Hepatocyte (in vitro differentiated cells): ENCODE measurements around the gene NR1I2.

Experiments
- EZH2 ChIP-seq: fragments of 200-600 bp; sonication (generic); IDR thresholded peaks from 2 replicates; pipeline ENCODE4 v1.6.1; 2016; ENCODE audit warnings: antibody characterized with exemption, mild to moderate bottlenecking, borderline replicate concordance
- EZH2phosphoT487 ChIP-seq: fragments of 200-600 bp; sonication (generic); IDR thresholded peaks from one replicate; pipeline ENCODE4 v1.6.1; 2018; ENCODE audit warnings: antibody characterized with exemption, mild to moderate bottlenecking, low read depth, moderate library complexity; ENCODE audit not compliant: unreplicated experiment, severe bottlenecking
- TF ChIP-seq, protein P1 (sequence below): fragments of 200-600 bp; sonication (generic); IDR thresholded peaks from 2 replicates; pipeline ENCODE4 v1.5.1; 2016; ENCODE audit warnings: antibody characterized with exemption, mild to moderate bottlenecking; ENCODE audit not compliant: poor library complexity

DNA sequence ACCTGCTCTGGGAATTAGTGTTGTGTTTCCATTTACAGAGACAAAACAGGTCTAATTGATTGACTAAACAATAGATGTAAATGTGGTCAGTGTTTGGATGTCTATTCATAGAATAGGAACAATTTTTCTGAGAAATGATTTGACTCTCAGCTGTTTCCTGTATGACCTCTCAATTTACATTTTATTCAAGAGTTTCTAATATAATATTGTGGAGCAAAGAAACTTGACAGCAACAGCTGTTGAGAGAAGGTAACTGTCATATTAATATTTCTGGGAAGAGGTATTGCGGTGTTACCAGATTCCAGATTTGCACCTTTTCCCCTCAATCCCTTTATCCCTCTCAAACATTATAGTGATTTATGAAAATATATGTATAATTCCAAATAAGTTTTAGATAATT, 3.7 kb upstream of the NR1I2 start:
- TF ChIP-seq, protein P1, sequence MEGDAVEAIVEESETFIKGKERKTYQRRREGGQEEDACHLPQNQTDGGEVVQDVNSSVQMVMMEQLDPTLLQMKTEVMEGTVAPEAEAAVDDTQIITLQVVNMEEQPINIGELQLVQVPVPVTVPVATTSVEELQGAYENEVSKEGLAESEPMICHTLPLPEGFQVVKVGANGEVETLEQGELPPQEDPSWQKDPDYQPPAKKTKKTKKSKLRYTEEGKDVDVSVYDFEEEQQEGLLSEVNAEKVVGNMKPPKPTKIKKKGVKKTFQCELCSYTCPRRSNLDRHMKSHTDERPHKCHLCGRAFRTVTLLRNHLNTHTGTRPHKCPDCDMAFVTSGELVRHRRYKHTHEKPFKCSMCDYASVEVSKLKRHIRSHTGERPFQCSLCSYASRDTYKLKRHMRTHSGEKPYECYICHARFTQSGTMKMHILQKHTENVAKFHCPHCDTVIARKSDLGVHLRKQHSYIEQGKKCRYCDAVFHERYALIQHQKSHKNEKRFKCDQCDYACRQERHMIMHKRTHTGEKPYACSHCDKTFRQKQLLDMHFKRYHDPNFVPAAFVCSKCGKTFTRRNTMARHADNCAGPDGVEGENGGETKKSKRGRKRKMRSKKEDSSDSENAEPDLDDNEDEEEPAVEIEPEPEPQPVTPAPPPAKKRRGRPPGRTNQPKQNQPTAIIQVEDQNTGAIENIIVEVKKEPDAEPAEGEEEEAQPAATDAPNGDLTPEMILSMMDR: no peak
- TF ChIP-seq EZH2 (no peak), EZH2phosphoT487 (no peak)
